ENCODE data around the gene QSOX2.

The QSOX2 gene

GRCh38 chr9:136163248-136163850, 82.3 kb downstream of the QSOX2 start:
- no peak for DNase-seq (ENCODE audit: extremely low read depth, insufficient read length)
- H3K36me3 ChIP-seq (ENCODE audit: control insufficient read depth, insufficient read depth, low read length) = no peaks in the 10 kb centered on the region
- no peaks in the 10 kb centered on the region; the same call in 1 of the 2 replicates for H3K27me3 ChIP-seq (replicated peaks; ENCODE audit: control insufficient read depth, insufficient read depth, low read length)
- TF ChIP-seq, protein P1, sequence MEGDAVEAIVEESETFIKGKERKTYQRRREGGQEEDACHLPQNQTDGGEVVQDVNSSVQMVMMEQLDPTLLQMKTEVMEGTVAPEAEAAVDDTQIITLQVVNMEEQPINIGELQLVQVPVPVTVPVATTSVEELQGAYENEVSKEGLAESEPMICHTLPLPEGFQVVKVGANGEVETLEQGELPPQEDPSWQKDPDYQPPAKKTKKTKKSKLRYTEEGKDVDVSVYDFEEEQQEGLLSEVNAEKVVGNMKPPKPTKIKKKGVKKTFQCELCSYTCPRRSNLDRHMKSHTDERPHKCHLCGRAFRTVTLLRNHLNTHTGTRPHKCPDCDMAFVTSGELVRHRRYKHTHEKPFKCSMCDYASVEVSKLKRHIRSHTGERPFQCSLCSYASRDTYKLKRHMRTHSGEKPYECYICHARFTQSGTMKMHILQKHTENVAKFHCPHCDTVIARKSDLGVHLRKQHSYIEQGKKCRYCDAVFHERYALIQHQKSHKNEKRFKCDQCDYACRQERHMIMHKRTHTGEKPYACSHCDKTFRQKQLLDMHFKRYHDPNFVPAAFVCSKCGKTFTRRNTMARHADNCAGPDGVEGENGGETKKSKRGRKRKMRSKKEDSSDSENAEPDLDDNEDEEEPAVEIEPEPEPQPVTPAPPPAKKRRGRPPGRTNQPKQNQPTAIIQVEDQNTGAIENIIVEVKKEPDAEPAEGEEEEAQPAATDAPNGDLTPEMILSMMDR (IDR thresholded peaks at IDR 0.05; ENCODE audit: insufficient read depth, low read length, poor library complexity, severe bottlenecking) = no peak
- no peak overlapping the region for H3K4me3 ChIP-seq (replicated peaks; ENCODE audit: low read depth, low read length)

- Histone ChIP-seq H3K27me3 (replicated peaks; ENCODE audit: control insufficient read depth, insufficient read depth, low read length) (no peaks in the 10 kb centered on the region; the same call in 1 of the 2 replicates), H3K36me3 (ENCODE audit: control insufficient read depth, insufficient read depth, low read length) (no peaks in the 10 kb centered on the region), H3K4me3 (replicated peaks; ENCODE audit: low read depth, low read length) (no peak overlapping the region)
- TF ChIP-seq, protein P1 (IDR thresholded peaks at IDR 0.05; ENCODE audit: insufficient read depth, low read length, poor library complexity, severe bottlenecking) = no peak
- DNase-seq (ENCODE audit: extremely low read depth, insufficient read length) = no peak
Observed at GRCh38 chr9:136160995-136161610, 84.5 kb downstream of the QSOX2 start.

DNA sequence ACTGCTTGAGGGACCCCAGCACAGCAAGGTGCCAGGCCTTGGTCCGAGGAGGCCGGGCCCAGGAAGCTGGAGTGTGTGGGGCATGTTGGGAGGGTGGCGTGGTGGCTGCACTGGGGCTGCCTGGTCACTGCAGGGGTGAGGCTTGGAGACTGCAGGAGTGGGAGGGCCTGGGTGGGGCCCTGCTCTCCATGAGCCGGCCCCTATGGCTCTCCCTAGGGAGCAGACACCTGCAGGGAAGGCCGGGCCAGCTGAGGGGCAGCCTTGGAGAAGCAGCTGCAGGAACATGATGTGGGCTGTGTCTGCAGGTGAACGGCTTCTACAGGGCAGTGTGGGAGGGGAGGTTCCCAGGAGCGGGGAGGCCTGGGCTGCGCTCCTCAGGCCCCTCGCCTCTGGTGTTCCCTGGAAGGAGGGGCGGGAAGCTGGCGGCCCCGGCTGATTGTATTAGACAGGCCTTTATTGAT, 85.2 kb downstream of the QSOX2 start:
- no peaks in the 10 kb centered on the region; the same call in 1 of the 2 replicates for H3K27me3 ChIP-seq (replicated peaks; ENCODE audit: control insufficient read depth, insufficient read depth, low read length)
- H3K36me3 ChIP-seq (ENCODE audit: control insufficient read depth, insufficient read depth, low read length) = no peaks in the 10 kb centered on the region
- TF ChIP-seq, protein P1 (IDR thresholded peaks at IDR 0.05; ENCODE audit: insufficient read depth, low read length, poor library complexity, severe bottlenecking) = no peak
- no peak overlapping the region for H3K4me3 ChIP-seq (replicated peaks; ENCODE audit: low read depth, low read length)
- DNase-seq (ENCODE audit: extremely low read depth, insufficient read length) = no peak

DNA sequence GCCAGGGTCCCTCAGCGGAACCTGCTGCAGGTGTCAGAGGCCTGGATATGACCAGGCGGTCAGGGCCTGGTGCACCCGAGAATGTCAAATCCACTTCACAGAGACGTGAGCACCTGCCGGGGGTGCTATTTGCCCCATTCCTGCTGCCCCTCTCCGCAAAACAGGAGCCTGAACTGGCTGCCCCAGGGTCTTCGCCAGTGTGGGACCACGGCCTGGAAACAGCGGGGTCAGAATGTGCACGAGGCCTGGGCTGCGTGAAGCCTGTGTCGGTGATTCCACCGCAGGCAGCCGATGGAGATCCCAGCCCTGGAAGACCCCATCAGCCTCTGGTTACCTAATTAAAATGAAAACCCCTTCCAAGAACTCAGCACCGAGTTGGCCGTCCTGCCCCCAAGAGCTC, 85.8 kb downstream of the QSOX2 start:
- H3K27me3 ChIP-seq (replicated peaks; ENCODE audit: control insufficient read depth, insufficient read depth, low read length) = no peaks in the 10 kb centered on the region; the same call in 1 of the 2 replicates
- no peak for DNase-seq (ENCODE audit: extremely low read depth, insufficient read length)

GRCh38 chr9:136157477-136158265, 87.9 kb downstream of the QSOX2 start:
- TF ChIP-seq, protein P1 (IDR thresholded peaks at IDR 0.05; ENCODE audit: insufficient read depth, low read length, poor library complexity, severe bottlenecking) = no peak
- H3K36me3 ChIP-seq (ENCODE audit: control insufficient read depth, insufficient read depth, low read length) = no peaks in the 10 kb centered on the region
- DNase-seq (ENCODE audit: extremely low read depth, insufficient read length) = no peak
- H3K27me3 ChIP-seq (replicated peaks; ENCODE audit: control insufficient read depth, insufficient read depth, low read length) = no peaks in the 10 kb centered on the region; the same call in 1 of the 2 replicates
- no peak overlapping the region for H3K4me3 ChIP-seq (replicated peaks; ENCODE audit: low read depth, low read length)

More for the DNA sequence above, 85.8 kb downstream of the QSOX2 start:
- TF ChIP-seq, protein P1 (IDR thresholded peaks at IDR 0.05; ENCODE audit: insufficient read depth, low read length, poor library complexity, severe bottlenecking) = no peak
- Histone ChIP-seq H3K4me3 (replicated peaks; ENCODE audit: low read depth, low read length) (no peak overlapping the region), H3K36me3 (ENCODE audit: control insufficient read depth, insufficient read depth, low read length) (no peaks in the 10 kb centered on the region)
